Limb (tissue), 2 donors: Measurements from ENCODE around the gene APOO.

Experiments
- DNase-seq, 2 donors: peaks; one replicate each; pipeline ENCODE4 v3.0.0-alpha.2; 2016; ENCODE audit errors: extremely low spot score in 2 of 2

APOO gene

GRCh38 chrX:23819385-23820234 is 88.1 kb downstream of the APOO start:
- no peak for DNase-seq

- DNase-seq: no peak
These were observed 89.8 kb downstream of the APOO start for GRCh38 chrX:23817979-23818336.

- no peak for DNase-seq
These were observed 91.6 kb downstream of the APOO start for GRCh38 chrX:23816179-23816578.

- no peak for DNase-seq
These were observed 92.4 kb downstream of the APOO start for GRCh38 chrX:23815376-23815775.

GRCh38 chrX:23813808-23814207 is 93.9 kb downstream of the APOO start:
- DNase-seq: no peak

GRCh38 chrX:23811656-23812055 is 96.1 kb downstream of the APOO start:
- DNase-seq: no peak

- DNase-seq: no peak
These were observed 96.6 kb downstream of the APOO start for GRCh38 chrX:23811108-23811651.

GRCh38 chrX:23810279-23810678 is 97.5 kb downstream of the APOO start:
- no peak for DNase-seq

- no peak for DNase-seq
These were observed 102.3 kb downstream of the APOO start for GRCh38 chrX:23805389-23805788.

- no peak for DNase-seq
These were observed 103.2 kb downstream of the APOO start for GRCh38 chrX:23804578-23804977.

- DNase-seq: no peak
These were observed 103.8 kb downstream of the APOO start for GRCh38 chrX:23803931-23804381.

GRCh38 chrX:23802431-23802830 is 105.3 kb downstream of the APOO start:
- DNase-seq: no peak

GRCh38 chrX:23799469-23800065 is 108.2 kb downstream of the APOO start:
- no peak for DNase-seq

GRCh38 chrX:23797371-23798128 is 110.2 kb downstream of the APOO start:
- no peak for DNase-seq

GRCh38 chrX:23795221-23795620 is 112.5 kb downstream of the APOO start:
- DNase-seq: no peak

GRCh38 chrX:23792861-23793553 is 114.7 kb downstream of the APOO start:
- DNase-seq: no peak

GRCh38 chrX:23790155-23790497 is 117.6 kb downstream of the APOO start:
- DNase-seq: no peak

GRCh38 chrX:23789386-23790154 is 118.2 kb downstream of the APOO start:
- no peak for DNase-seq

GRCh38 chrX:23788946-23789345 is 118.8 kb downstream of the APOO start:
- no peak for DNase-seq

GRCh38 chrX:23788521-23788920 is 119.2 kb downstream of the APOO start:
- DNase-seq: no peak

GRCh38 chrX:23787745-23788118 is 120.0 kb downstream of the APOO start:
- no peak for DNase-seq
